Endothelial cell of umbilical vein (primary cell): ENCODE measurements around the gene PNMA8A. TPM values are rescaled to one million over a fixed set of nuclear protein-coding genes. Genes with fewer than 3 reads are reported as not detected.

ENCODE experiments used
- Bru-seq: library from RNA; stranded (reverse); fragments of 400-500 nt; gene quantifications from one replicate; lab custom pipeline; 2021; lab: Mats Ljungman, UMichigan
- BruChase-seq, 2 experiments: library from RNA; stranded (reverse); fragments of 400-500 nt; gene quantifications; one replicate each; lab custom pipeline; 2021; lab: Mats Ljungman, UMichigan
- BruUV-seq: library from RNA; stranded (reverse); fragments of 400-500 nt; replicated peaks from 2 replicates; lab custom pipeline; 2021; lab: Mats Ljungman, UMichigan
- CTCF ChIA-PET: fragments of 300-600, 350-600 bp; sonication (Branson Sonifier 250); formaldehyde crosslinking; loops from one replicate; lab custom pipeline; 2021; ENCODE audit warnings: antibody characterized with exemption, inconsistent platforms; lab: Charles Lee
- POLR2A ChIA-PET: fragments of 300-600, 350-600 bp; sonication (Branson Sonifier 250); formaldehyde crosslinking; loops from one replicate; lab custom pipeline; 2021; ENCODE audit warnings: antibody characterized with exemption, inconsistent platforms; lab: Charles Lee
- DNase-seq: peaks from one replicate; pipeline ENCODE4 v3.0.0-alpha.2; 2011; ENCODE audit warnings: low read depth, low spot score
- FAIRE-seq: peaks from 2 replicates; lab custom pipeline; 2011; peaks lifted over from hg19 to GRCh38; lab: Jason Lieb, UNC
- H2AFZ ChIP-seq: 2 replicates; pipeline ENCODE4 v1.6.0; 2012; ENCODE audit warnings: low read depth, low read length, control low read depth, inconsistent platforms
- H3K27ac ChIP-seq: 2 replicates; pipeline ENCODE4 v1.5.1; 2011; ENCODE audit warnings: low read depth, mild to moderate bottlenecking, control low read depth, low read length, moderate library complexity; ENCODE audit not compliant: insufficient read depth
- H3K27me3 ChIP-seq, 2 experiments: 2 replicates each; pipeline versions ENCODE4 v1.6.0 to v1.6.1; 2011; ENCODE audit warnings: low read length in 2 of 2, mixed read lengths in 1 of 2; ENCODE audit not compliant: control insufficient read depth in 2 of 2, insufficient read depth in 2 of 2
- H3K36me3 ChIP-seq, 2 experiments: 2 replicates in 1 of 2; 3 replicates in 1 of 2; pipeline ENCODE4 v1.5.1; 2011; ENCODE audit warnings: low read length in 2 of 2, mild to moderate bottlenecking in 1 of 2, moderate library complexity in 1 of 2; ENCODE audit not compliant: control insufficient read depth in 2 of 2, insufficient read depth in 2 of 2; ENCODE audit errors: extremely low read depth in 1 of 2
- H3K4me1 ChIP-seq: 3 replicates; pipeline ENCODE4 v1.5.1; 2011; ENCODE audit warnings: mild to moderate bottlenecking, low read length; ENCODE audit not compliant: control insufficient read depth, insufficient read depth; ENCODE audit errors: extremely low read depth
- H3K4me2 ChIP-seq: 2 replicates; pipeline ENCODE4 v1.6.1; 2011; ENCODE audit warnings: low read length, control low read depth, mixed read lengths; ENCODE audit not compliant: insufficient read depth
- H3K4me3 ChIP-seq, 3 experiments: fragments of 200-600 bp in 1 of 3; sonication (generic), shearing (Covaris generic) in 1 of 3; replicated peaks in 1 of 3; 2 replicates each; pipeline ENCODE4 v1.5.1; 2011 to 2016; ENCODE audit warnings: control low read depth in 3 of 3, low read length in 3 of 3, mild to moderate bottlenecking in 2 of 3, inconsistent platforms in 1 of 3, low read depth in 1 of 3, moderate library complexity in 1 of 3; ENCODE audit not compliant: insufficient read depth in 1 of 3
- H3K79me2 ChIP-seq: 2 replicates; pipeline ENCODE4 v1.6.0; 2012; ENCODE audit warnings: low read length, inconsistent platforms; ENCODE audit not compliant: control insufficient read depth, insufficient read depth
- H3K9ac ChIP-seq: replicated peaks from 2 replicates; pipeline ENCODE3; 2011; ENCODE audit warnings: low read length, control low read depth; ENCODE audit not compliant: insufficient read depth; ENCODE audit errors: extremely low read depth
- H3K9me1 ChIP-seq: replicated peaks from 3 replicates; pipeline ENCODE4 v1.6.0; 2011; ENCODE audit warnings: mild to moderate bottlenecking, low read length; ENCODE audit not compliant: control insufficient read depth, insufficient read depth; ENCODE audit errors: extremely low read depth
- H3K9me3 ChIP-seq: replicated peaks from 2 replicates; pipeline ENCODE4 v1.5.1; 2012; ENCODE audit warnings: low read length, inconsistent platforms; ENCODE audit not compliant: control insufficient read depth, insufficient read depth
- H4K20me1 ChIP-seq: replicated peaks from 2 replicates; pipeline ENCODE3; 2011; ENCODE audit warnings: mild to moderate bottlenecking, low read length; ENCODE audit not compliant: control insufficient read depth, insufficient read depth; ENCODE audit errors: extremely low read depth
- EZH2 ChIP-seq: IDR thresholded peaks from 2 replicates; pipeline ENCODE4 v1.6.1; 2012; ENCODE audit warnings: borderline replicate concordance, low read depth, mild to moderate bottlenecking, moderate library complexity, low read length, inconsistent platforms; ENCODE audit not compliant: severe bottlenecking
- FOS ChIP-seq: IDR thresholded peaks from 2 replicates; pipeline ENCODE4 v1.6.1; 2011; ENCODE audit warnings: mild to moderate bottlenecking, low read length, moderate library complexity, borderline replicate concordance; ENCODE audit not compliant: insufficient read depth
- JUN ChIP-seq: IDR thresholded peaks from 2 replicates; pipeline ENCODE4 v1.6.1; 2011; ENCODE audit warnings: borderline replicate concordance, low read depth; ENCODE audit not compliant: insufficient read length, insufficient read depth
- MYC ChIP-seq: IDR thresholded peaks from one replicate; pipeline ENCODE4 v1.6.1; 2011; ENCODE audit warnings: mild to moderate bottlenecking, low read depth, low read length
- POLR2AphosphoS5 ChIP-seq: IDR thresholded peaks from 2 replicates; pipeline ENCODE4 v1.6.1; 2012; ENCODE audit warnings: low read depth, mild to moderate bottlenecking, control low read depth, low read length, moderate library complexity; ENCODE audit not compliant: insufficient read depth
- dilution Hi-C: fragments of 300-500 bp; cut with MboI; formaldehyde crosslinking; loops from one replicate; pipeline ENCODE4 v1.15.0; 2019; ENCODE audit warnings: low sequenced_read_pairs; ENCODE audit not compliant: extremely low pct_ligation_motif_present
- intact Hi-C: fragments of 100-400 bp; cut with micrococcal nuclease; formaldehyde crosslinking; loops from one replicate; pipeline ENCODE4 v1.10.0; 2022
- long read RNA-seq: library from polyadenylated mRNA; stranded (forward); transcript quantifications from one replicate; pipeline ENCODE4 v2.0.0, GENCODE V29; 2021
- polyA minus RNA-seq, 3 experiments: library from RNA; depleted of rRNA, polyadenylated mRNA; stranded (reverse); fragments of >200 nt; gene quantifications; 1 replicate in 1 of 3; 2 replicates in 2 of 3; pipeline ENCODE4 v1.2.3, GENCODE V29; 2011
- polyA plus RNA-seq, 4 experiments: library from polyadenylated mRNA; depleted of rRNA in 3 of 4; stranded (reverse) in 3 of 4; unstranded in 1 of 4; fragments of >200 nt; gene quantifications; 2 replicates each; pipeline versions ENCODE4 v1.2.1 to v1.2.3, GENCODE V29; 2011 to 2012; ENCODE audit warnings: missing spikeins in 1 of 4
- total RNA-seq: library from RNA; stranded (reverse); gene quantifications from 2 replicates; pipeline ENCODE4 v1.2.3, GENCODE V29; 2021
- TF ChIP-seq, protein P1 (sequence below): IDR thresholded peaks from 2 replicates; pipeline ENCODE4 v1.6.1; 2011; ENCODE audit not compliant: insufficient read depth, insufficient read length
- TF ChIP-seq, protein P2 (sequence below), 2 donors: IDR thresholded peaks; 1 replicate in 1 of 2; 2 replicates in 1 of 2; pipeline ENCODE4 v1.5.1; 2011; ENCODE audit warnings: low read length in 2 of 2, mild to moderate bottlenecking in 2 of 2, moderate library complexity in 2 of 2, control low read depth in 1 of 2, inconsistent platforms in 1 of 2, low read depth in 1 of 2; ENCODE audit not compliant: insufficient read depth in 1 of 2; ENCODE audit errors: extremely low read depth in 1 of 2

PNMA8A gene, protein sequence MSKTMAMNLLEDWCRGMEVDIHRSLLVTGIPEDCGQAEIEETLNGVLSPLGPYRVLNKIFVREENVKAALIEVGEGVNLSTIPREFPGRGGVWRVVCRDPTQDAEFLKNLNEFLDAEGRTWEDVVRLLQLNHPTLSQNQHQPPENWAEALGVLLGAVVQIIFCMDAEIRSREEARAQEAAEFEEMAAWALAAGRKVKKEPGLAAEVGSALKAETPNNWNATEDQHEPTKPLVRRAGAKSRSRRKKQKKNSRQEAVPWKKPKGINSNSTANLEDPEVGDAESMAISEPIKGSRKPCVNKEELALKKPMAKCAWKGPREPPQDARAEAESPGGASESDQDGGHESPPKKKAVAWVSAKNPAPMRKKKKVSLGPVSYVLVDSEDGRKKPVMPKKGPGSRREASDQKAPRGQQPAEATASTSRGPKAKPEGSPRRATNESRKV
- 0.16 and 0.27 TPM in 2 replicates for total RNA-seq
- 0.08 and 0.25 TPM in 2 replicates for polyA plus RNA-seq
- polyA plus RNA-seq (2011; cell fraction: cytosol; rRNA removed): 0.12 and 0.20 TPM in 2 replicates
- polyA plus RNA-seq (2011; cell fraction: nucleus; rRNA removed): 0.06 and 0.07 TPM in 2 replicates
- polyA plus RNA-seq (2012): 6.2 and 10.0 TPM in 2 replicates
- 0.07 and 0.13 TPM in 2 replicates for polyA minus RNA-seq
- not detected for polyA minus RNA-seq (2011; cell fraction: cytosol; rRNA and poly(A)+ RNA removed)
- not detected in 2 replicates for polyA minus RNA-seq (2011; cell fraction: nucleus; rRNA and poly(A)+ RNA removed)
- Bru-seq, nascent RNA: percentile 19 among the genes with signal in this experiment
- percentile 20 among the genes with signal in this experiment for BruChase-seq, experiment 1, labeled RNA remaining after a 6-hour chase
- percentile 25 among the genes with signal in this experiment for BruChase-seq, experiment 2, labeled RNA remaining after a 2-hour chase
- long read RNA-seq: 0 reads

DNA sequence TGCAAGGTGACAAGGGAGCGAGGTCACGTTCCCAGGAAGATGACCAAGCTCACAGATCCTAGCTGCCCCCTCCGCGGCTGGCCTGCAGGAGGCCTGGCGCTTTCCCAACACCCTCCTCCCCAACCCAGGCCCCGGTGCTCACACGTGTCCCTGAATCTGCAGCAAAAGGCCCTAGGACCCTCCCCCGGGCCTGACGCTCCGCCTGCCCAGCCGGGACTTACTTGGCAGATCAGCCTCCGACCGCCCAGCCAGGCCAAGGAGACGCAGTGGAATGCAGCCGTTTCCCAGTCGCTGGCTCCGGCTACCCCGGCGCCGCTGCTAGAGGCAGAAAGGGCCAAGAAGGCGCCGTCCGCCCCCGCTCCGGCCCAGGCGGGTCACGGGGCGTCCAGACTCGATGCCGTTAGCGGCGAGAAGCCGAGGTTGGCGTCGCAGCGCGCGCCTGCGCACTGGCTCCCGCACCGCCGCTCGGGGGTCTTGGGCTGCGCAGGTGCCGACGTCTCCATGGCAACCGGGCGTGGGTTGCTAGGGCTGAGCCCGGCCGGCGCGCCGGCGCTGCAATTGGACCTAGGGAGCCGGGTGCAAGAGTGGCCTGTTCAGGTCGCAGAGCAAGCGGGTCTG lies at the start of gene PNMA8A:
TSS of gene PNMA8A (minus strand) at position 448 of the 618 bp plus-strand sequence. CDS start 528 bp downstream, outside the sequence.
- no peaks in the 10 kb centered on the region for H4K20me1 ChIP-seq
- FAIRE-seq (peak; percentile 76), DNase-seq (peak; percentile 54)
- peak within 1 kb of the TSS; percentile 71 for H3K4me2 ChIP-seq
- no peaks in the 10 kb centered on the region for H3K36me3 ChIP-seq
- H3K79me2 ChIP-seq: no peaks in the 10 kb centered on the region
- H3K27ac ChIP-seq: no peak within 1 kb of the TSS
- ChIA-PET POLR2A (no interaction called here), CTCF (interaction anchor here (0.7 kb wide), 1 partner anchor 13 kb away, joined by 4 read pairs; no protein-coding TSS in a partner anchor)
- H3K4me1 ChIP-seq: peaks cover 4% of the 10 kb centered on the region
- H3K9me3 ChIP-seq: no peaks in the 10 kb centered on the region
- intact Hi-C loops: no loop called here
- dilution Hi-C loops: no loop called here
- no peak for TF ChIP-seq FOS
- TF ChIP-seq, protein P1, sequence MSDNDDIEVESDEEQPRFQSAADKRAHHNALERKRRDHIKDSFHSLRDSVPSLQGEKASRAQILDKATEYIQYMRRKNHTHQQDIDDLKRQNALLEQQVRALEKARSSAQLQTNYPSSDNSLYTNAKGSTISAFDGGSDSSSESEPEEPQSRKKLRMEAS: no peak
- no peak for TF ChIP-seq MYC
- TF ChIP-seq, protein P2, sequence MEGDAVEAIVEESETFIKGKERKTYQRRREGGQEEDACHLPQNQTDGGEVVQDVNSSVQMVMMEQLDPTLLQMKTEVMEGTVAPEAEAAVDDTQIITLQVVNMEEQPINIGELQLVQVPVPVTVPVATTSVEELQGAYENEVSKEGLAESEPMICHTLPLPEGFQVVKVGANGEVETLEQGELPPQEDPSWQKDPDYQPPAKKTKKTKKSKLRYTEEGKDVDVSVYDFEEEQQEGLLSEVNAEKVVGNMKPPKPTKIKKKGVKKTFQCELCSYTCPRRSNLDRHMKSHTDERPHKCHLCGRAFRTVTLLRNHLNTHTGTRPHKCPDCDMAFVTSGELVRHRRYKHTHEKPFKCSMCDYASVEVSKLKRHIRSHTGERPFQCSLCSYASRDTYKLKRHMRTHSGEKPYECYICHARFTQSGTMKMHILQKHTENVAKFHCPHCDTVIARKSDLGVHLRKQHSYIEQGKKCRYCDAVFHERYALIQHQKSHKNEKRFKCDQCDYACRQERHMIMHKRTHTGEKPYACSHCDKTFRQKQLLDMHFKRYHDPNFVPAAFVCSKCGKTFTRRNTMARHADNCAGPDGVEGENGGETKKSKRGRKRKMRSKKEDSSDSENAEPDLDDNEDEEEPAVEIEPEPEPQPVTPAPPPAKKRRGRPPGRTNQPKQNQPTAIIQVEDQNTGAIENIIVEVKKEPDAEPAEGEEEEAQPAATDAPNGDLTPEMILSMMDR (IDR thresholded peaks at IDR 0.05; ENCODE audit: extremely low read depth in 1 of 2, insufficient read depth in 1 of 2, low read depth in 1 of 2, low read length in 2 of 2): peak in 1 of 2 donors; percentile 2
- TF ChIP-seq EZH2: peak; percentile 29
- TF ChIP-seq JUN: no peak
- no peak for TF ChIP-seq POLR2AphosphoS5
- H3K9me1 ChIP-seq: no peaks in the 10 kb centered on the region
- H3K4me3 ChIP-seq: peak within 1 kb of the TSS; percentile 20 to 38 (median 35)
- no TSS peak for BruUV-seq
- H3K27me3 ChIP-seq: peaks cover 5 to 8% of the 10 kb centered on the region in 2 experiments
- peak within 1 kb of the TSS; percentile 27 for H3K9ac ChIP-seq
- H2AFZ ChIP-seq: peak within 1 kb of the TSS; percentile 94
